Measurements from ENCODE around the gene RTN4IP1.

The RTN4IP1 gene

DNA sequence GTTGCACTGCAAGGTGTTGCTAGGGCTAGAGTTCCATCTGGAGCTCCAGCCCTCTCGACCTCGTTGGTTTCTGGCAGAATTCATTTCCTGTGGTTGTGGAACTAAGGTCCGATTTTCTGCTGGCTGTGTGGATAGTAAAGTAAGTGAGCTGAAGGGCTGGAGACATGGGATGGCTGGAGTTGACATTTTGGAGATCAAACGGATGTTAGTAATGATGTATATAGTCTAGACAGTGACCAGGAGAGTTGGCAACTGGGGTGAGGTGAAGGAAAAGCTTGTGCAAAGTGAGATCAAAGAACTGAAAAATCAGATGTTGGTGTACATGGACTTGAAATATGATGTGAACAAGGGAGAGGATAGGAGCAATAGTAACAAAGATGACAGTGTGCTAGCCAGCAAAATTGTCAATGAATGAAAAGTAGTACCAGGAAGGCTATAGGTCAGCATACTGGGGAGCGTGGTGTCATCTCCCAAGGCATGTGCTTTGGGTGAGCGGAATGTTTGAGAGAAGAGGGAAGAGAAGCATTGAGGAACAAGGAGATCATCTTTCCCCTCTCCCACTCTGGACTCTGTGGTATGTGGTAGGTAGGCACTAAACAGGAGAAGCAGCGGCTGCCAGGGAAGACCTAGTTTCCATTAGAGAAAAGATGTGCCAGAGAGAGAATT lies 7.9 kb upstream of the RTN4IP1 start:
- Histone ChIP-seq H3F3A (ENCODE audit: low read depth) (no peaks in the 10 kb centered on the region), H3K79me2 (ENCODE audit: insufficient read depth, low read length) (peaks cover 62% of the 10 kb centered on the region), H3K36me3 (ENCODE audit: insufficient read depth, low read length) (peaks cover 12% of the 10 kb centered on the region; the same call in 1 of the 2 replicates), H4K20me1 (ENCODE audit: insufficient read depth, low read length, poor library complexity, severe bottlenecking) (peaks cover 4% of the 10 kb centered on the region), H3K4me2 (ENCODE audit: low read depth, low read length, poor library complexity, severe bottlenecking) (peak overlapping the region; percentile 70), H3K9ac (ENCODE audit: low read depth, low read length, poor library complexity, severe bottlenecking) (no peak overlapping the region), H3K4me3 (ENCODE audit: low read length, poor library complexity, severe bottlenecking) (peak overlapping the region; percentile 39), H3K27me3 (ENCODE audit: insufficient read depth, low read length, poor library complexity, severe bottlenecking) (no peaks in the 10 kb centered on the region), H3K4me1 (ENCODE audit: insufficient read depth, low read length, poor library complexity, severe bottlenecking) (peaks cover 22% of the 10 kb centered on the region), H2AFZ (ENCODE audit: low read length) (no peak overlapping the region), H3K9me3 (ENCODE audit: insufficient read depth, low read depth, low read length) (no peaks in the 10 kb centered on the region), H3K9me2 (replicated peaks; ENCODE audit: low read depth, low read length) (no peaks in the 10 kb centered on the region)
- TF ChIP-seq, protein P1, sequence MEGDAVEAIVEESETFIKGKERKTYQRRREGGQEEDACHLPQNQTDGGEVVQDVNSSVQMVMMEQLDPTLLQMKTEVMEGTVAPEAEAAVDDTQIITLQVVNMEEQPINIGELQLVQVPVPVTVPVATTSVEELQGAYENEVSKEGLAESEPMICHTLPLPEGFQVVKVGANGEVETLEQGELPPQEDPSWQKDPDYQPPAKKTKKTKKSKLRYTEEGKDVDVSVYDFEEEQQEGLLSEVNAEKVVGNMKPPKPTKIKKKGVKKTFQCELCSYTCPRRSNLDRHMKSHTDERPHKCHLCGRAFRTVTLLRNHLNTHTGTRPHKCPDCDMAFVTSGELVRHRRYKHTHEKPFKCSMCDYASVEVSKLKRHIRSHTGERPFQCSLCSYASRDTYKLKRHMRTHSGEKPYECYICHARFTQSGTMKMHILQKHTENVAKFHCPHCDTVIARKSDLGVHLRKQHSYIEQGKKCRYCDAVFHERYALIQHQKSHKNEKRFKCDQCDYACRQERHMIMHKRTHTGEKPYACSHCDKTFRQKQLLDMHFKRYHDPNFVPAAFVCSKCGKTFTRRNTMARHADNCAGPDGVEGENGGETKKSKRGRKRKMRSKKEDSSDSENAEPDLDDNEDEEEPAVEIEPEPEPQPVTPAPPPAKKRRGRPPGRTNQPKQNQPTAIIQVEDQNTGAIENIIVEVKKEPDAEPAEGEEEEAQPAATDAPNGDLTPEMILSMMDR (conservative IDR thresholded peaks at IDR 0.05; ENCODE audit: low read length): no peak
- TF ChIP-seq EZH2phosphoT487 (IDR thresholded peaks at IDR 0.05; ENCODE audit: borderline replicate concordance): no peak

DNA sequence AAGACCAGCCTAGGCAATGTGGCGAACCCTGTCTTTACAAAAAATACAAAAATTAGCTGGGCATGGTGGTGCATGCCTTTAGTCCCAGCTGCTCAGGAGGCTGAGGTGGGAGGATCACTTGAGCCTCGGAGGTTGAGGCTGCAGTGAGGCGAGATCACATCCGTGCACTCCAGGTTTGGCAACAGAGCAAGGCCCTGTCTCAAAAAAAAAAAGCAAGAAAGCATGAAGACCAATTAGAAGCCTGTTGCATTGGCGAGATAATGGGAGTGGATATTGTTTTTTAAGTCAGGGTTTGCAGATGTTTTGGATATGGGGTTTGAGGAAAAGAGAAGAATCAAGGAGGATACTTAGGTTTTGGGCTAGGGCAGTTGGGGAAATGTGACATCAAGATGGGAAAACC lies 5.3 kb upstream of the RTN4IP1 start:
- no peak for TF ChIP-seq EZH2phosphoT487 (IDR thresholded peaks at IDR 0.05; ENCODE audit: borderline replicate concordance)
- TF ChIP-seq, protein P1 (conservative IDR thresholded peaks at IDR 0.05; ENCODE audit: low read length): no peak
- Histone ChIP-seq H3K79me2 (ENCODE audit: insufficient read depth, low read length) (peaks cover 80% of the 10 kb centered on the region), H3F3A (ENCODE audit: low read depth) (no peaks in the 10 kb centered on the region), H3K4me1 (ENCODE audit: insufficient read depth, low read length, poor library complexity, severe bottlenecking) (peaks cover 27% of the 10 kb centered on the region), H4K20me1 (ENCODE audit: insufficient read depth, low read length, poor library complexity, severe bottlenecking) (peaks cover 4% of the 10 kb centered on the region), H3K9ac (ENCODE audit: low read depth, low read length, poor library complexity, severe bottlenecking) (no peak overlapping the region), H3K4me3 (ENCODE audit: low read length, poor library complexity, severe bottlenecking) (no peak overlapping the region), H2AFZ (ENCODE audit: low read length) (no peak overlapping the region), H3K9me2 (replicated peaks; ENCODE audit: low read depth, low read length) (no peaks in the 10 kb centered on the region), H3K27me3 (ENCODE audit: insufficient read depth, low read length, poor library complexity, severe bottlenecking) (no peaks in the 10 kb centered on the region), H3K36me3 (ENCODE audit: insufficient read depth, low read length) (no peaks in the 10 kb centered on the region), H3K9me3 (ENCODE audit: insufficient read depth, low read depth, low read length) (no peaks in the 10 kb centered on the region), H3K4me2 (ENCODE audit: low read depth, low read length, poor library complexity, severe bottlenecking) (no peak overlapping the region)

DNA sequence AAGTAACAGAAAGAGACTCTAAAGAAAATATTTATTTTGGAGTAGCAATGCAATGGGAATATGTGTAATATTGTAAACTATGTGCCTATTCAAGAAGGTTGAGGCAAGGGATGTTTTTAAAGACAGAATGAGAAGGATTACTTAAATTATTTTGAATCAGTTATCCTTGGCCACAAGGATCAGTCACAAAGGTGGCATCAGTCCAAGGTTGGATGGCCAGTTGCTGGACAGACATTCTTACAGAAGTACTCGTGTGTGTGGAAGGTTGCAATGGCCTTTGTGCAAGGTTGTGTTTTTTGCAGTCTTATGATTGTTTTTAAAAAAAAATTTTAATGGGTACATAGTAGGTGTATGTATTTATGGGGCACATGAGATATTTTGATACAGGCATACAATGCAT lies 2.0 kb upstream of the RTN4IP1 start:
- H3K36me3 ChIP-seq (ENCODE audit: insufficient read depth, low read length): no peaks in the 10 kb centered on the region
- no peak for TF ChIP-seq EZH2phosphoT487 (IDR thresholded peaks at IDR 0.05; ENCODE audit: borderline replicate concordance)
- TF ChIP-seq, protein P1 (conservative IDR thresholded peaks at IDR 0.05; ENCODE audit: low read length): no peak
- H3K4me1 ChIP-seq (ENCODE audit: insufficient read depth, low read length, poor library complexity, severe bottlenecking): peaks cover 14% of the 10 kb centered on the region
- H3K4me2 ChIP-seq (ENCODE audit: low read depth, low read length, poor library complexity, severe bottlenecking): peak overlapping the region; percentile 32
- H3K9me3 ChIP-seq (ENCODE audit: insufficient read depth, low read depth, low read length): no peaks in the 10 kb centered on the region
- H2AFZ ChIP-seq (ENCODE audit: low read length): no peak overlapping the region
- no peaks in the 10 kb centered on the region for H3K9me2 ChIP-seq (replicated peaks; ENCODE audit: low read depth, low read length)
- no peak overlapping the region for H3K4me3 ChIP-seq (ENCODE audit: low read length, poor library complexity, severe bottlenecking)
- no peaks in the 10 kb centered on the region for H3F3A ChIP-seq (ENCODE audit: low read depth)
- no peak overlapping the region for H3K9ac ChIP-seq (ENCODE audit: low read depth, low read length, poor library complexity, severe bottlenecking)
- no peaks in the 10 kb centered on the region for H4K20me1 ChIP-seq (ENCODE audit: insufficient read depth, low read length, poor library complexity, severe bottlenecking)
- no peaks in the 10 kb centered on the region for H3K27me3 ChIP-seq (ENCODE audit: insufficient read depth, low read length, poor library complexity, severe bottlenecking)
- peaks cover 76% of the 10 kb centered on the region for H3K79me2 ChIP-seq (ENCODE audit: insufficient read depth, low read length)
